Measurements from ENCODE around the gene MORN3. TPM values are rescaled to one million over a fixed set of nuclear protein-coding genes. Genes with fewer than 3 reads are reported as not detected.

Gene MORN3
- total and polyA plus RNA-seq, 9 of the 15 experiments (the other 6 are each of a cell fraction or from before 2014, with no cell fraction given), result 0.09 to 0.27 (median 0.20) TPM

DNA sequence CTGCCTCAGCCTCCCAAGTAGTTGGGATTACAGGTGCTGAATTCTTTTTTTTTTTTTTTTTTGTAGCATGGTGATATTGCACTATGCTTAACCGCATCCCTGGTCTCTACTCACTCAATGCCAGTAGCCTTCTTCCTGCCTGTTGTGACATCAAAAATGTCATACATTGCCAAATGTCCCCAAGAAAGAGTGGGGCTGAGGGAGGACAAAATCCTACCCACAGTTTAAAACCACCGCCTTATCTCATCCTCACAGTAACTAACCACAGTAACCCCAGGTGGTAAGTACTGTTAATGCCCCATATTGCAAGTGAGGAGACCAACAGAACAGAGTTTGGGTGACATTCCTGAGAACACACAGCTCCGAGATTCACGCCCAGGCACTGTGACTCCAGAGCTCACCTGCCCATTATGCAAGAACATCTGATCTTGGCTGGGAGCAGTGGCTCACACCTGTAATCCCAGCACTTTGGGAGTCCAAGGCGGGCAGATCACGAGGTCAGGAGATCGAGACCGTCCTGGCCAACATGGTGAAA, 19.6 kb downstream of the MORN3 start (continued):
- TF ChIP-seq ZNF407 (IDR thresholded peaks at IDR 0.05; ENCODE audit: low read depth) (peak; percentile 84), POLR2AphosphoS2 (IDR thresholded peaks at IDR 0.05; ENCODE audit: low read length) (no peak), DNMT1 (IDR thresholded peaks at IDR 0.05) (no peak), NKRF (IDR thresholded peaks at IDR 0.05; ENCODE audit: borderline replicate concordance) (no peak), MAZ (CRISPR knock-in tag; conservative IDR thresholded peaks at IDR 0.05 in 1 of 2, IDR thresholded peaks at IDR 0.05 in 1 of 2) (peak in 1 of 2 experiments; percentile 83; a peak in 3 of 4 replicates), HMG20B (CRISPR knock-in tag; IDR thresholded peaks at IDR 0.05) (no peak), NCOA2 (IDR thresholded peaks at IDR 0.05; ENCODE audit: partially characterized antibody in 2 of 2) (no peak), CAMTA2 (CRISPR knock-in tag; conservative IDR thresholded peaks at IDR 0.05) (no peak), KDM4B (IDR thresholded peaks at IDR 0.05; ENCODE audit: borderline replicate concordance in 2 of 2, low read depth in 1 of 2) (no peak), ZNF444 (CRISPR knock-in tag; IDR thresholded peaks at IDR 0.05) (no peak), RAD21 (CRISPR knock-in tag; conservative IDR thresholded peaks at IDR 0.05 in 1 of 2, IDR thresholded peaks at IDR 0.05 in 1 of 2) (peak in 1 of 2 experiments; percentile 33; a peak in 1 of 4 replicates)
- TF ChIP-seq, protein P1, sequence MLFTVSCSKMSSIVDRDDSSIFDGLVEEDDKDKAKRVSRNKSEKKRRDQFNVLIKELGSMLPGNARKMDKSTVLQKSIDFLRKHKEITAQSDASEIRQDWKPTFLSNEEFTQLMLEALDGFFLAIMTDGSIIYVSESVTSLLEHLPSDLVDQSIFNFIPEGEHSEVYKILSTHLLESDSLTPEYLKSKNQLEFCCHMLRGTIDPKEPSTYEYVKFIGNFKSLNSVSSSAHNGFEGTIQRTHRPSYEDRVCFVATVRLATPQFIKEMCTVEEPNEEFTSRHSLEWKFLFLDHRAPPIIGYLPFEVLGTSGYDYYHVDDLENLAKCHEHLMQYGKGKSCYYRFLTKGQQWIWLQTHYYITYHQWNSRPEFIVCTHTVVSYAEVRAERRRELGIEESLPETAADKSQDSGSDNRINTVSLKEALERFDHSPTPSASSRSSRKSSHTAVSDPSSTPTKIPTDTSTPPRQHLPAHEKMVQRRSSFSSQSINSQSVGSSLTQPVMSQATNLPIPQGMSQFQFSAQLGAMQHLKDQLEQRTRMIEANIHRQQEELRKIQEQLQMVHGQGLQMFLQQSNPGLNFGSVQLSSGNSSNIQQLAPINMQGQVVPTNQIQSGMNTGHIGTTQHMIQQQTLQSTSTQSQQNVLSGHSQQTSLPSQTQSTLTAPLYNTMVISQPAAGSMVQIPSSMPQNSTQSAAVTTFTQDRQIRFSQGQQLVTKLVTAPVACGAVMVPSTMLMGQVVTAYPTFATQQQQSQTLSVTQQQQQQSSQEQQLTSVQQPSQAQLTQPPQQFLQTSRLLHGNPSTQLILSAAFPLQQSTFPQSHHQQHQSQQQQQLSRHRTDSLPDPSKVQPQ (CRISPR knock-in tag; IDR thresholded peaks at IDR 0.05; ENCODE audit: borderline replicate concordance), result no peak
- TF ChIP-seq, protein P2, sequence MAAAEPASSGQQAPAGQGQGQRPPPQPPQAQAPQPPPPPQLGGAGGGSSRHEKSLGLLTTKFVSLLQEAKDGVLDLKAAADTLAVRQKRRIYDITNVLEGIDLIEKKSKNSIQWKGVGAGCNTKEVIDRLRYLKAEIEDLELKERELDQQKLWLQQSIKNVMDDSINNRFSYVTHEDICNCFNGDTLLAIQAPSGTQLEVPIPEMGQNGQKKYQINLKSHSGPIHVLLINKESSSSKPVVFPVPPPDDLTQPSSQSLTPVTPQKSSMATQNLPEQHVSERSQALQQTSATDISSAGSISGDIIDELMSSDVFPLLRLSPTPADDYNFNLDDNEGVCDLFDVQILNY (CRISPR knock-in tag; IDR thresholded peaks at IDR 0.05), result no peak
